Upper lobe of left lung (tissue), 6 donors: ENCODE data around the gene CRYM. TPM values are rescaled to one million over a fixed set of nuclear protein-coding genes. Genes with fewer than 3 reads are reported as not detected.
A peak's percentile ranks its signal among the peaks of the same experiment; 100 is the strongest.

ENCODE experiments used
- ATAC-seq, 2 donors: fragments of 200-7000 bp; cut with Tn5 transposase; one replicate each; pipeline ENCODE4 v1.9.1; 2022; ENCODE audit warnings: mild to moderate bottlenecking in 2 of 2, moderate library complexity in 2 of 2; ENCODE audit not compliant: low FRiP score in 2 of 2
- DNase-seq, 2 donors: peaks; one replicate each; pipeline ENCODE4 v3.0.0-alpha.2; 2019 to 2020
- H3K27ac ChIP-seq, 4 donors: fragments of 200-600 bp; sonication (generic); one replicate each; pipeline ENCODE4 v1.5.1; 2016 to 2019
- H3K27me3 ChIP-seq, 4 donors: fragments of 200-600 bp; sonication (generic); one replicate each; pipeline ENCODE4 v1.5.1; 2017 to 2019
- H3K36me3 ChIP-seq, 4 donors: fragments of 200-600 bp; sonication (generic); one replicate each; pipeline ENCODE4 v1.5.1; 2016 to 2019
- H3K4me1 ChIP-seq, 4 donors: fragments of 200-600 bp; sonication (generic); one replicate each; pipeline ENCODE4 v1.5.1; 2018 to 2019
- H3K4me3 ChIP-seq, 4 donors: fragments of 200-600 bp; sonication (generic); one replicate each; pipeline ENCODE4 v1.5.1; 2017 to 2019; ENCODE audit warnings: mild to moderate bottlenecking in 2 of 4, moderate library complexity in 1 of 4
- H3K9me3 ChIP-seq, 4 donors: fragments of 200-600 bp; sonication (generic); one replicate each; pipeline ENCODE4 v1.5.1; 2018 to 2019
- EP300 ChIP-seq, 4 donors: sonication (generic); formaldehyde crosslinking; IDR thresholded peaks; one replicate each; pipeline ENCODE4 v1.5.1; 2017; ENCODE audit warnings: antibody characterized with exemption in 4 of 4, control low read depth in 2 of 4
- POLR2A ChIP-seq, 4 donors: fragments of 450-650 bp; IDR thresholded peaks; one replicate each; pipeline ENCODE4 v1.5.1; 2016 to 2017; ENCODE audit warnings: antibody characterized with exemption in 4 of 4, mild to moderate bottlenecking in 2 of 4
- POLR2AphosphoS5 ChIP-seq, 2 donors: sonication (generic); formaldehyde crosslinking; IDR thresholded peaks; one replicate each; pipeline ENCODE4 v1.5.1; 2017; ENCODE audit warnings: antibody characterized with exemption in 2 of 2
- WGBS, 2 donors: methylation state at CpG; one replicate each; pipeline ENCODE4 v1.1.5; 2017 to 2018; 5-methylcytosine and 5-hydroxymethylcytosine counted together
- total RNA-seq, 6 donors: library from RNA; depleted of rRNA in 4 of 6; stranded (reverse); fragments of >200 nt in 4 of 6; gene quantifications; one replicate each; pipeline versions ENCODE4 v1.1.0 to v1.2.1, GENCODE V29; 2016 to 2021
- TF ChIP-seq, protein P1 (sequence below), 6 experiments: fragments of 450-650 bp in 4 of 6; fragments of 200-600 bp in 2 of 6; sonication (generic) in 2 of 6; IDR thresholded peaks; one replicate each; pipeline ENCODE4 v1.5.1; 2016 to 2019; ENCODE audit warnings: antibody characterized with exemption in 6 of 6
- donor health status: DM: no; HTN: no; CAD: no; lungs with moderate emphysema.
- donor health status: DM: no; HTN: yes; CAD: no; lungs with severe emphysema.

CRYM gene
- total RNA-seq, 6 donors from 2014 or later = 2.0 to 18.6 (median 7.8) TPM

DNA sequence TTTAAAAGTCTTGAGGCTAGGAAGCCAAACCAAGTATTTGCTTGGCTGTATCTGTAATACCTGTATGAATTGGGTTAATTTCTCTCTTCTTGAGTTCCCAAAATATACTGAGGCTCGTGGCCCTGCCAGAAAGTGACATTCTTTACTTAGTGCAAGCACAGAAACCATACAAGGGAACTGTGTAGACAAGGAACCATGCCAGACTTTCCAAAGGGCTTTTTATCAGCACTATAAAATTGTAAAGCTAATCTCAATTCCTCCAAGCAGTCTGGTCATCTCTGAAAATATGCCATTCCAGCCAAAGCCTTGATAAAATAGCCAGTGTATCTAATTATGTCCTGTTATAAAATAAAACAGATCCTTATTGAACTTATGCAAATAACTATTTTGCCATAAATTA, 7.2 kb upstream of the CRYM start:
- ATAC-seq (no peak), DNase-seq (no peak)
- 36 to 50% methylated on average over 1 of the region's 1 CpG for WGBS, 2 donors
- Histone ChIP-seq H3K36me3 (no peaks in the 10 kb centered on the region), H3K9me3 (peaks cover 0 to 11% (median 4%) of the 10 kb centered on the region in 4 donors), H3K27me3 (peaks cover 0 to 12% (median 3%) of the 10 kb centered on the region in 4 donors), H3K4me3 (no peak overlapping the region), H3K4me1 (peaks cover 8 to 11% (median 10%) of the 10 kb centered on the region in 4 donors), H3K27ac (no peak overlapping the region)
- TF ChIP-seq POLR2A (IDR thresholded peaks at IDR 0.05) = no peak
- no peak for TF ChIP-seq POLR2AphosphoS5 (IDR thresholded peaks at IDR 0.05)
- no peak for TF ChIP-seq EP300 (IDR thresholded peaks at IDR 0.05)
- TF ChIP-seq, protein P1, sequence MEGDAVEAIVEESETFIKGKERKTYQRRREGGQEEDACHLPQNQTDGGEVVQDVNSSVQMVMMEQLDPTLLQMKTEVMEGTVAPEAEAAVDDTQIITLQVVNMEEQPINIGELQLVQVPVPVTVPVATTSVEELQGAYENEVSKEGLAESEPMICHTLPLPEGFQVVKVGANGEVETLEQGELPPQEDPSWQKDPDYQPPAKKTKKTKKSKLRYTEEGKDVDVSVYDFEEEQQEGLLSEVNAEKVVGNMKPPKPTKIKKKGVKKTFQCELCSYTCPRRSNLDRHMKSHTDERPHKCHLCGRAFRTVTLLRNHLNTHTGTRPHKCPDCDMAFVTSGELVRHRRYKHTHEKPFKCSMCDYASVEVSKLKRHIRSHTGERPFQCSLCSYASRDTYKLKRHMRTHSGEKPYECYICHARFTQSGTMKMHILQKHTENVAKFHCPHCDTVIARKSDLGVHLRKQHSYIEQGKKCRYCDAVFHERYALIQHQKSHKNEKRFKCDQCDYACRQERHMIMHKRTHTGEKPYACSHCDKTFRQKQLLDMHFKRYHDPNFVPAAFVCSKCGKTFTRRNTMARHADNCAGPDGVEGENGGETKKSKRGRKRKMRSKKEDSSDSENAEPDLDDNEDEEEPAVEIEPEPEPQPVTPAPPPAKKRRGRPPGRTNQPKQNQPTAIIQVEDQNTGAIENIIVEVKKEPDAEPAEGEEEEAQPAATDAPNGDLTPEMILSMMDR (IDR thresholded peaks at IDR 0.05) = no peak

DNA sequence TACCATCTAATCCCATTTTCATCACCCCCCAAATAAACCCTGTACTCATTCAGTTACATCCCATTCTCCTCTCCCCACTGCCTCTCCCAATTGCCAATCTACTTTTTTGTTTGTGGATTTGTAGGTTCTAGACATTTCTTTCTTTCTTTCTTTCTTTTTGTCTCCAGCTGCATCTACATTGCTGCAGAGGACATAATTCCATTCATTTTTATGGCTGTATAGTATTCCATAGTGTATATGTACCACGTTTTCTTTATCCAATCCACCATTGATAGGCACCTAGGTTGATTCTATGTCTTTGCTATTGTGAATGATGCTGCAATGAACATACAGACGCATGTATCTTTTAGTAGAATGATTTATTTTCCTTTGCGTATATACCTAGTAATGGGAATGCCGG, 6.3 kb upstream of the CRYM start:
- peaks cover 0 to 4% (median under 1%) of the 10 kb centered on the region in 4 donors for H3K9me3 ChIP-seq
- WGBS, 2 donors = 81 to 84% methylated on average over 4 of the region's 4 CpGs
- H3K27ac ChIP-seq = no peak overlapping the region
- ATAC-seq (no peak), DNase-seq (no peak)
- TF ChIP-seq, protein P1 (IDR thresholded peaks at IDR 0.05) = no peak
- TF ChIP-seq EP300 (IDR thresholded peaks at IDR 0.05) (no peak), POLR2AphosphoS5 (IDR thresholded peaks at IDR 0.05) (no peak), POLR2A (IDR thresholded peaks at IDR 0.05) (no peak)
- H3K36me3 ChIP-seq = no peaks in the 10 kb centered on the region
- H3K4me3 ChIP-seq = no peak overlapping the region
- H3K4me1 ChIP-seq = peaks cover 8 to 11% (median 10%) of the 10 kb centered on the region in 4 donors
- H3K27me3 ChIP-seq = peaks cover 0 to 12% (median 3%) of the 10 kb centered on the region in 4 donors

DNA sequence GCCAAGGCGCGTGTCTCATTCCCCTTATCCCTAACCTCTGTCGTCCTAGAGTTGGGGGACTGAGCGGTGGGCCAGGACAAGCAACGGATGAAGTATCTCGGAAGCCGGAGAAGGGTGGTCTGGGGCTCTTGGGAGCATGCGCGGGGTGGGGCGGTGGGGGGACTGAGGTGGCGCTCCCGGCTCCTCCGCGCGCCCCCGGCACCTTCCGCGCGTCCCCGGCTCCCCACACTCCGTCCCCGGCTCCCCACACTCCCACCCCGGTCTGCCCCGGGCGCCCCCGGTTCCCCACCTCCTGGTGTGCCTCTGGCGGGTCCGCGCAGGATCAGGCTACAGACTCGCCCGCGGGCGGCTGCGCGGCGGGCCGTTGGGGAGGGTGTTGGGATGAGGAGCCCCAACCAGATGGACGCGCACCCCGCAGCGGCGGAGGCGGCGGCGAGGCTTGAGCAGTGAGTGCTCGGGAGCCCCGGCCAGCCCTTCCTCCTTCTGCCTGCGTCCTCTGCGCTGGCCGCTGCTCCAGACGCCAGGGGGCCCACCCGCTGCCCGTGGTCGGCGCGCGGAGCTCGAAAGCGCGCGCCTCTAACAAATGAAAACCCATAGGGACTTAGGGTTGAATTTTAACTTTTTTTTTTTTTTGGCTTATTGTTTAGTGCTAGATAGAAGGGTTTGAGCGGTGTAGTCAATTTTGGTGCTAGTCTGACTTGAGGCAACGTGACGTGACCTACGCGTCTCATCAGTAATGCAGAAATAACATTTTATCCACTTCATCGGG, 5.6 kb upstream of the CRYM start:
- H3K36me3 ChIP-seq = no peaks in the 10 kb centered on the region
- ATAC-seq (peak in 1 of 2 donors; percentile 93), DNase-seq (peak; percentile 55 to 90)
- peaks cover 8 to 11% (median 10%) of the 10 kb centered on the region in 4 donors for H3K4me1 ChIP-seq
- TF ChIP-seq, protein P1 (IDR thresholded peaks at IDR 0.05) = peak in 3 of 6 experiments; percentile 21 to 35 (median 33)
- TF ChIP-seq POLR2A (IDR thresholded peaks at IDR 0.05) = no peak
- no peak for TF ChIP-seq EP300 (IDR thresholded peaks at IDR 0.05)
- TF ChIP-seq POLR2AphosphoS5 (IDR thresholded peaks at IDR 0.05) = no peak
- H3K9me3 ChIP-seq = no peaks in the 10 kb centered on the region
- whole genome bisulfite sequencing, 2 donors = 5 to 7% methylated on average over 14 to 48 of the region's 67 CpGs
- no peak overlapping the region for H3K27ac ChIP-seq
- H3K4me3 ChIP-seq = peak overlapping the region in 3 of 4 donors; percentile 29 to 51 (median 37)
- peaks cover 0 to 12% (median 3%) of the 10 kb centered on the region in 4 donors for H3K27me3 ChIP-seq

DNA sequence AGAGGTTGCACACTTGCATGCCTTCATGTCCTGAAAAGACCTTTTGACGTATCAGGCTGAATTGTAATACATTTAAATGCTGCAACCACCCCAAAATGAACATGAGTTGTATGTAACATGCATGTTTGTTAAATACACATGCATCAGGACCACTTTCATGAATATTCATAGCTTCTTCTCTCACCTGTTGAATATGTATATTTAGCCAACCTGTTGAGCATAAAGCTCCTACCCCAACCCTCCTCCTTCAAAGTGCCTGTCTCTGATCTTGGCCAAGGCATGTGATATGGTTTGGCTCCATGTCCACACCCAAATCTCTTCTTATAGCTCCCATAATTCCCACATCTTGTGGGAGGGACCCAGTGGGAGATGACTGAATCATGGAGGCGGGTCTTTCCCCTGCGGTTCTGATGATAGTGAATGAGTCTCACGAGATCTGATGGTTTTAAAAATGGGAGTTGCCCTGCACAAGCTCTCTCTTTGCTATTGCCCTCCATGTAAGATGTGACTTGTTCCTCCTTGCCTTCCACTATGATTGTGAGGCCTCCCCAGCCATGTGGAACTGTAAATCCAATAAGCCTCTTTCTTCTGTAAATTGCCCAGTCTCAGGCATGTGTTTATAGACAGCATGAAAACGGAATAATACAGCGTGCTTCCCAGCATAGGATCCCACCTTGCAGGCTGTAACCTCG, 3.8 kb upstream of the CRYM start:
- H3K27me3 ChIP-seq = peaks cover 0 to 26% (median 12%) of the 10 kb centered on the region in 4 donors
- DNase-seq = no peak

DNA sequence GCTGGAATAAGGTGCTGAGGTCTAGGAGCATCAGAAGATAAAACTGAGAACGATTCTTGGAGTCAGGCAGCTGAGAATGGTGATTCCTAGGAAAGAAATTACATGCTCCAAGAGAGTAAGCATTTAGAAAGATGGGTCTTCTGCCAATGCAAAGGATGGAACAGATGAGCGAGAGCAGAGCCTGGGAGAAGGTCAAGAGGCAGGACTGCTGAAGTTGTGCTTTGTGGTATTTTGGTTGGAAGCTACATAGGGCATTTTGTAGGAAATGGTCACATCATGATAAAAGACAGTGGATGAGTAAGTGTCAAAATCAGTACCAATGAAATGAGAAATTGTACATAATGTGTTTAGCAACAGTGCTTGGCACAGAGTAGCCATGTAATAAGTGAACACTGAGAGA, 1.4 kb upstream of the CRYM start:
- H3K9me3 ChIP-seq = no peaks in the 10 kb centered on the region
- H3K27me3 ChIP-seq = peaks cover 0 to 31% (median 12%) of the 10 kb centered on the region in 4 donors
- no peak for ATAC-seq
- TF ChIP-seq EP300 (IDR thresholded peaks at IDR 0.05) = no peak
- no peak overlapping the region for H3K27ac ChIP-seq
- no peak overlapping the region for H3K4me3 ChIP-seq
- 75 to 85% methylated on average over 2 of the region's 2 CpGs for WGBS, 2 donors
- H3K36me3 ChIP-seq = no peaks in the 10 kb centered on the region
- DNase-seq = no peak
- peaks cover 17 to 21% (median 18%) of the 10 kb centered on the region in 4 donors for H3K4me1 ChIP-seq

More for the DNA sequence above, 3.8 kb upstream of the CRYM start:
- no peak for TF ChIP-seq POLR2AphosphoS5 (IDR thresholded peaks at IDR 0.05)
- no peak for TF ChIP-seq POLR2A (IDR thresholded peaks at IDR 0.05)
- no peak for TF ChIP-seq EP300 (IDR thresholded peaks at IDR 0.05)
- WGBS, 2 donors = 86 to 93% methylated on average over 7 of the region's 7 CpGs
- no peak overlapping the region for H3K27ac ChIP-seq
- H3K9me3 ChIP-seq = no peaks in the 10 kb centered on the region
- H3K4me1 ChIP-seq = peaks cover 17 to 21% (median 18%) of the 10 kb centered on the region in 4 donors
- H3K36me3 ChIP-seq = no peaks in the 10 kb centered on the region
- no peak for ATAC-seq
- H3K4me3 ChIP-seq = no peak overlapping the region
